WERI-Rb-1 (cell line): ENCODE measurements around the gene BLID.

ENCODE experiments used
- DNase-seq: peaks from one replicate; pipeline ENCODE4 v3.0.0-alpha.2; 2020
- H3K27ac ChIP-seq: fragments of 250-450 bp; sonication (Bioruptor Pico); 2 replicates; pipeline ENCODE4 v1.5.1; 2020; ENCODE audit warnings: mild to moderate bottlenecking, moderate library complexity
- H3K27me3 ChIP-seq: fragments of 250-450 bp; sonication (Bioruptor Pico); 2 replicates; pipeline ENCODE4 v1.5.1; 2021; ENCODE audit warnings: mild to moderate bottlenecking, low read depth, moderate library complexity; ENCODE audit not compliant: insufficient read depth, severe bottlenecking
- H3K36me3 ChIP-seq: fragments of 250-450 bp; sonication (Bioruptor Pico); 2 replicates; pipeline ENCODE4 v1.5.1; 2020; ENCODE audit warnings: mild to moderate bottlenecking, moderate library complexity
- H3K4me3 ChIP-seq: 2 replicates; pipeline ENCODE4 v1.5.1; 2011; ENCODE audit warnings: low read depth, mild to moderate bottlenecking, control low read depth, low read length
- H3K9me3 ChIP-seq: fragments of 250-450 bp; sonication (Bioruptor Pico); 2 replicates; pipeline ENCODE4 v1.5.1; 2021; ENCODE audit warnings: mild to moderate bottlenecking, moderate library complexity; ENCODE audit not compliant: severe bottlenecking
- TF ChIP-seq, protein P1 (sequence below): IDR thresholded peaks from 2 replicates; pipeline ENCODE4 v1.5.1; 2011; ENCODE audit warnings: low read depth, mild to moderate bottlenecking, control low read depth, inconsistent platforms, low read length

The BLID gene

DNA sequence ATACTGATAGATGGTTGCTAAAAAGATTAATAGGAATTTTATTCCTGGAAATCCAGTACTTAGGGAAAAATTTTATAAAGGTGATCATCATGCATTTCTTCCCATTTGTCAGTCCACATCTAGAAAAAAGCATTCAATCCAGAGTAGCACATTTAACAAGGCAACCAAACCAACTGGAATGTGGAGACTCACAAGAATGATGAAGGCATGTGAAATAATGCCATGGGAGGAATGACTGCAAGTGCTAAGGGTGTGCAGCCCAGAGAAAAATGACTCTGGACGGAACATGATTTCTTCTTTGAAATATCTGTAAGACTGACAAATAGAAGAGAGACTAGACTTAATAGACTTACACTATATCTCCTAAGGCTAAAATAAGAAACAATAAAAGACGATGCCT, 33.8 kb downstream of the BLID start:
- H3K36me3 ChIP-seq = no peaks in the 10 kb centered on the region
- DNase-seq = no peak
- no peaks in the 10 kb centered on the region for H3K9me3 ChIP-seq
- TF ChIP-seq, protein P1, sequence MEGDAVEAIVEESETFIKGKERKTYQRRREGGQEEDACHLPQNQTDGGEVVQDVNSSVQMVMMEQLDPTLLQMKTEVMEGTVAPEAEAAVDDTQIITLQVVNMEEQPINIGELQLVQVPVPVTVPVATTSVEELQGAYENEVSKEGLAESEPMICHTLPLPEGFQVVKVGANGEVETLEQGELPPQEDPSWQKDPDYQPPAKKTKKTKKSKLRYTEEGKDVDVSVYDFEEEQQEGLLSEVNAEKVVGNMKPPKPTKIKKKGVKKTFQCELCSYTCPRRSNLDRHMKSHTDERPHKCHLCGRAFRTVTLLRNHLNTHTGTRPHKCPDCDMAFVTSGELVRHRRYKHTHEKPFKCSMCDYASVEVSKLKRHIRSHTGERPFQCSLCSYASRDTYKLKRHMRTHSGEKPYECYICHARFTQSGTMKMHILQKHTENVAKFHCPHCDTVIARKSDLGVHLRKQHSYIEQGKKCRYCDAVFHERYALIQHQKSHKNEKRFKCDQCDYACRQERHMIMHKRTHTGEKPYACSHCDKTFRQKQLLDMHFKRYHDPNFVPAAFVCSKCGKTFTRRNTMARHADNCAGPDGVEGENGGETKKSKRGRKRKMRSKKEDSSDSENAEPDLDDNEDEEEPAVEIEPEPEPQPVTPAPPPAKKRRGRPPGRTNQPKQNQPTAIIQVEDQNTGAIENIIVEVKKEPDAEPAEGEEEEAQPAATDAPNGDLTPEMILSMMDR = no peak
- no peak overlapping the region for H3K27ac ChIP-seq
- peaks cover 3% of the 10 kb centered on the region for H3K27me3 ChIP-seq
- H3K4me3 ChIP-seq = no peak overlapping the region

DNA sequence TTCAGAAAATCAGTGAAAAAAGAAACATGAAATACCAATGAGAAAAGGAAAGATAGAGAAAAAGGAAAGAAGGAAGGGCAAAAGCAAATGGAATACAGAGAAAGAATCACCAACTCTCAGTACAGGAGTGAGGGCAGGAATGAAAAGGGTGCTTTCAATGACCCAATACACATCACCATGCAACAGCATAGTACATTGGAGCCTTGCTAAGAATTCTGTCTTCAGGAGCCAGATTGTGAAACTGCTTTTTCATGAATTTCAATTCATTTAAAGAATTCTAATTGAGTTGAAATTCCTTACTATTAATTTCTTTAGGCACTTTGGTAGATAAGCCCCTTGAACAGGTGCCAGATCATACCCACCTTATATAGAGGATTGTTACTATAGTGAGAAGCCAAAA, 34.9 kb downstream of the BLID start:
- DNase-seq = no peak
- no peaks in the 10 kb centered on the region for H3K9me3 ChIP-seq
- no peak overlapping the region for H3K27ac ChIP-seq
- TF ChIP-seq, protein P1 = no peak
- no peak overlapping the region for H3K4me3 ChIP-seq
- H3K36me3 ChIP-seq = no peaks in the 10 kb centered on the region
- peaks cover 3% of the 10 kb centered on the region for H3K27me3 ChIP-seq

DNA sequence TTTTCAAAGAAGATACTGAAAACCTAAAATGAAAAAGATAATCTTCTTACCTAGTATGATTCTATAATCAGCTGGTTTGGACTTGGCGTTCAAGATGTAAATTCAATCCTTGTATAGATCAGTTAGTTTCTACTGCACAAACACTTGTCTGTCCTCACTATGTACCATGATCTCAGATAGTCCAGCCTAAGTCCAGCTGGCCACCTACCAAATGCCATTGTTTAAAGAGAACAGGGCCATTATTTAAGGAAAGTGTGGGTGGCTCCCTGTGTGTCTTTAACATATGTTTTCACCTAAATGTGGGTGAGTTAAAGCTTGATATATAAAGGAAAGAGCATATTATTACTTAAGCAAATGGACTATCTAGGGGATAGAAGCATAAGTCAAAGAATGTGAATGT, 38.6 kb downstream of the BLID start:
- DNase-seq = no peak
- Histone ChIP-seq H3K4me3 (no peak overlapping the region), H3K9me3 (no peaks in the 10 kb centered on the region), H3K27me3 (peaks cover 3% of the 10 kb centered on the region), H3K27ac (no peak overlapping the region), H3K36me3 (no peaks in the 10 kb centered on the region)
- TF ChIP-seq, protein P1 = no peak

DNA sequence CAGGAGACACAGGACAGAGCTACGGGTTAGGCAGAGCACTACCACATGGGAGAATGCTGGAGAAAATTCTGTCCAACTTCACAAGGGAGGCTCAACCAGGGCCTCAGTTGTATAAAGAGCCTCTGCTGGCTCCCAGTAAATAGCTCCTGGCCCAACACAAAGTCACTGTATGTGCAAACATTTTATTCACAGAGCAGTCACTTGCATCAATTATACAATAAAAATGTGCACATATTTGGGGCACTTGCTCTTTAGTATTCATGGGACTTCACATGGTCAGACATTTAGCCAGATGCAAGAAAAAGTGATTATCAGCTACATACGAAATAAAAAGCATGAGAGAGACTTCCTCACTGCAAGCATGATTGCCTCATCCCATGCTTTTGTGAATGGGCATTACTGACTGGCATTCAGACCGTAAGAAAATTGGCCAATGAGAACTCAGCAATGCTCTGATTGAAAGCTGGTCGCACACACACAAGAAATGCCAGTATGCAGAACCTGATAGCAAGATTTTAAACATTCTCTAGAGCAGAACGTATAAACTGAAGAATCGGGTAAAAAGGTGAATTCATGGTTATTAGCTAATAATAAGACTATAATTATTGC, 39.4 kb downstream of the BLID start:
- no peak for DNase-seq
- Histone ChIP-seq H3K9me3 (no peaks in the 10 kb centered on the region), H3K4me3 (no peak overlapping the region), H3K36me3 (no peaks in the 10 kb centered on the region), H3K27me3 (peaks cover 3% of the 10 kb centered on the region), H3K27ac (no peak overlapping the region)
- TF ChIP-seq, protein P1 = no peak

DNA sequence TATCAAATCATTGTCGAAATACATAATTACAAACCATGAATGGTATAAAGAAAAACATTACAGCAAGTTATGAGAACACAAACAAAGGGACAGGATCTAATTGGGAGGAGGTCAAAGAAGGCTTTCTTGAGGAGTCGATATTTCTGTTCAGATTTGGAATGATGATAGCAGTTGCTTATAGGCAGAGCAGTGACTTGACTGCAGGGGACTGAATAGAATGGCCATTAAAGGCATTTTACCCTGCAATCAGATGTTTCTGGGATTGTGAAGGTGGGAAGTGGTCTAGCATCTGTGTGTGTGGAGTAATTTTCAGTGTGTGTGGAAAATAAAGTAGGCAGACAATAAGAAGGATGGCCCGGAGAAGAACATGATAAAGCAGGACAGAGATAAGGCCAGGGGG, 41.0 kb downstream of the BLID start:
- H3K36me3 ChIP-seq = no peaks in the 10 kb centered on the region
- DNase-seq = no peak
- H3K4me3 ChIP-seq = no peak overlapping the region
- TF ChIP-seq, protein P1 = no peak
- peaks cover 3% of the 10 kb centered on the region for H3K27me3 ChIP-seq
- H3K27ac ChIP-seq = no peak overlapping the region
- no peaks in the 10 kb centered on the region for H3K9me3 ChIP-seq

DNA sequence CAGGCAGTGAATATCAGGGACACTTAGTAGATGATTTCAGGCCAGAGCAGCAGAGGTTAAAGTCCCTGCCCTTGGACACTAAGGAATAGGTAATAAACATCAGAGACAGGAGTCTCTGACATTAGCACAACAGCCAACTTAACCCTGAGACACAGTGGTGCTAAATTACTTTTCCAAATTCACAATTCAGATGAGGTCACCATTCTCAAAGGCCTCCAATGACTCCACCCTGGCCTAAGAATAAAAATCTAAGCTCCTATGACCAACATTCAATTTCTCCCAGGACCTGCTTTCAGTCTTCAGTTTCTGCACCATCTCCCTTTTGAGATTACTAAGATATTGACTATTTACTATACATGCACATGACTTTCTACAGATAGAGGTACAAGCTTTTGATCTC, 42.0 kb downstream of the BLID start:
- Histone ChIP-seq H3K36me3 (no peaks in the 10 kb centered on the region), H3K4me3 (no peak overlapping the region), H3K9me3 (no peaks in the 10 kb centered on the region), H3K27ac (no peak overlapping the region), H3K27me3 (no peaks in the 10 kb centered on the region)
- no peak for DNase-seq
- TF ChIP-seq, protein P1 = no peak
